MM.1S (cell line): ENCODE results near the gene CFAP91.
"Not testable (repeated sequence)": the region's sequence is repeated elsewhere in the genome, so short reads cannot be mapped to it uniquely, and the experiment has no call there.

ENCODE experiments used
- CTCF ChIP-seq: fragments of 300-600 bp; sonication (generic); IDR thresholded peaks from 2 replicates; pipeline ENCODE4 v1.5.1; 2016; ENCODE audit warnings: antibody characterized with exemption, low read length, mixed read lengths
- EZH2phosphoT487 ChIP-seq: fragments of 300-600 bp; sonication (generic); IDR thresholded peaks from 2 replicates; pipeline ENCODE4 v1.6.1; 2018; ENCODE audit warnings: antibody characterized with exemption, low read length

GRCh38 chr3:119678209-119678608 lies 24.6 kb upstream of the CFAP91 start:
- not testable (repeated sequence) for TF ChIP-seq CTCF, EZH2phosphoT487
